ENCODE measurements around the gene MYO16.
"Not testable (repeated sequence)": the region's sequence is repeated elsewhere in the genome, so short reads cannot be mapped to it uniquely, and the experiment has no call there.

MYO16 gene

DNA sequence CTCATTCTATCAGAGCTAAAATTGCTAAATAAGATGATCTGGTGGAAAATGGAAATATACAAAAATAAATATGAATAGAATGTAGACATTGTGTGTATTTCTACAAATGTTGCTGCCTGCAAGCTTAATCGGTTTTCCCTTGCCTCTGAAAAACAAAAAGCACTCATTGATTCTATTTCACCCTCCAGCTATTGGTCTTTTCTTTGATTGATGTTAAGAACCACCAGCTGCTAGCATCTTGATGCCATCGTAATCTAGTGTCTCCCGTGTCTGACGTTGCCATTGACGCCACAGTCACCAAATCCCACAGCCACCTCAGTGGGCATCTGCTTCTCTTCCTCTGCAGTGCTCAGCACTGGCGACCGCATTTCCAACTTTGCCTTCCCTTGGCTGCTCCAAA, 461.8 kb downstream of the MYO16 start:
- no peak for DNase-seq

DNA sequence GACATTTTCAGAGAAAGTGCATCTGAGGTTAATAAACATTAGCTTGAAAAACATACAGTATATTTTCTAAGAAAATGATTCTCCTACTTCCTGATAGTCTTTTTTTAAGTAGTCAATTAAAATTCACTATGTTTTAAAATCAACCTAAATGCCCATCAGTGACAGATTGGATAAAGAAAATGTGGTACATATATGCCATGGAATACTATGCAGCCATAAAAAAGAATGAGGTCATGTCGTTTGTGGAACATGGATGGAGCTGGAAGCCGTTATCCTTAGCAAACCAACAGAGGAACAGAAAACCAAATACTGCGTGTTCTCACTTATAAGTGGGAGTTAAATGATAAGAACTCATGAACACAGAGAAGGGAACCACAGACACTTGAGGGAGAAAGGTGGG, 462.8 kb downstream of the MYO16 start:
- DNase-seq, result not testable (repeated sequence)

DNA sequence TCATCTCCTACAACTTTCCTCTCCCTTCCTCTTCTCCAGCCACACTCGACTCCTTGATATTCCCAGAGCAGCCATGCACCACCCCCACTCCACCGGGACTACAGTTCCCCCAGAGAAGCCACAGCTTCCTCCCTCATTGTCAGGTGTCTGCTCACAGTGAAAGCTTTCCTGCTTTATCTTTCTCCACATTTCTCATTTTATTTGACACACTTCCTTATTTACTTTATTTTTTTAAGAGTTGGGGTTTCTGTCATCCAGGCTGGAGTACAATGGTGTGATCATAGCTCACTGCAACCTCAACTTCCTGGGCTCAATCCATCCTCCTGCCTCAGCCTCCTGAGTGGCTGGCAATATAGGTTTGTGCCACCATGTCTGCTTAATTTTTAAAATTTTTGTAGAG, 464.6 kb downstream of the MYO16 start:
- DNase-seq, result no peak

DNA sequence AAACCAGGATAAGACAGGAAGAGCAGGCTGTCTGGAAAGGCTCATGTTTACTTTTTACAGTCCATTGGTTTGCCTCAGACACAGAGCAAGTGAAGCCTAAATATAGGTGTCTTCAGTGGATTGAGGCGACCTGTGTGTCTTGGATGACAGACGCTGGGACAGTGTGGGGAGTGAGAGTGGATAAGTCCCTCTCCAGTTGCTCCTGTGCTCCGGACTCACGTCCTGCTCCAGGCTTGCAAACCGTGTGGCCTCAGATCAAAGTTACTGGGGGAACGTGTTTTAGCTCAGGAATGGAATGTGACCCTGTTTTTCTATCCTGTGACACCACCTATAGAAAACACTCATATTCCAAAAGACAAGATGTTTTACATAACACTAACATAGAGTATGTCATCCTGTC, 465.7 kb downstream of the MYO16 start:
- no peak for DNase-seq

DNA sequence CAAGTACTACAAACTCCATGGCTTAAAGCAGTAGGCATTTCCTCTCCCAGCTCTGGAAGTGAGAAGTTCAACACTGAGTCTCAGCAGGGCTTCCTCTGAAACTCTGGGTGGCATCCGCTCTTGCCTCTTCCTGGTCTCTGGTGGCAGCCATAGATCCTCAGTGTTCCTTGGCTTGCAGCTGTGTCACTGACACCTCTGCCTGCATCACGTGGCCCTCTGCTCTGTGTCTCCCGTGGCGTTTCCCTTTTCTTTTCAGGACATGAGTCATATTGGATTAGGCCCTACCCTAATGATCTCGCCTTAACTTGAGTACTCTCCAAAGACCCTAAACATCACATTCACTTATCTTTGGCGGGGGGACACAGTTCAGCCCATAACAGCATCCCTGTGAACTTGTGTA, 466.7 kb downstream of the MYO16 start:
- DNase-seq, result no peak

DNA sequence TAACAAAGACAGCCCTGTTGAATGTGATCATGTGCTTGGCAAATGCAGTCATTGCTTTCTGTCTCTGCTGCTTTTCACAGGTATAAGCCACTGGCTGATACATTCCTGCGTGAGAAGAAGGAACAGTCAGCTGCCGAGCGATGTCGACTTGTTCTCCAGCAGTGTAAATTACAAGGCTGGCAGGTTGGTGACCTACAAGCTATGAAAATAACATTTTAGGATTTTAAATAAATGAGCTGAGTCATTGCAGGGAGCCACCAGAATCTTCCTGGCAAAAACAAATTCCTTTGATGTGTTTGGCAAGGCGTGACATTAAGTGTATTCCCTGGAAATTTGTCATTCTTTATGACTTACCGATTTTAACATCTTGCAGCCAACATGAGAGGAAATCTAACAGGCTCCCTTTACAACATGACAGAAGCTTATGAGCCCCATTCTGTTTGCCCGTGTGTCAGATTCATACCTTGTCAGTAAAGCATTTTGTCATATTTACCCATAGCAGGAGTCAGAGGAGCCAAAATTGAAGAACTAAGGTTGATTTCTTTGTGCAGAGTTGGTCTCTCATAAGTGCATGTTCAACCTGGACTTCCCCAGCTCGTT, 471.4 kb downstream of the MYO16 start:
- no peak for DNase-seq

DNA sequence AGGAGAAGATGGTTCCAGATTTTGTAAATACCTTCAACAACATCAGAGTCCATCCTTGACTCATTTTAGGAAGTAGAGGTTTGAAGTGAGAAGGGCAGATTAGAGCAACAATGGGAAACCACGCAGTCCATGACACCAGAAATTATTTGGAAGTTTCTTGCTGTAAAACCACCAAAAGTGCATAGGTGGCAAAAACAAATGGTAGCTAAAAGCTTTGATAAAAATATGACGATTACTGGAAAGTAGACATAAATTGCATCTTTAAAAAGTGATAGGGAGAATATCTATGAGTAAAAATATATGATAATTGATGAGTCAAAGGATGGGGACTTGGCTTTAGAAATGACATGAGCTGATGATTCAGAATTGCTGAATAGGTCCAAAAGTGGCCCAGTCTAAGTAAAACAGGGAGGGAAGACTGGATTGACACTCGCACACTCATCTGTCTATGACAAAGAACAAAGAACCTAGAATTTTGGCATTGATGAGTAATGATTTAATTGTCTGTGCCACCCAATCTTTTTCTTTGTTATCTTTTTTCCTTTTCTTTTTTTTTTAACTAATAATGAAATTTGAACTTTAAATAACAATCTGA, 472.2 kb downstream of the MYO16 start:
- no peak for DNase-seq

DNA sequence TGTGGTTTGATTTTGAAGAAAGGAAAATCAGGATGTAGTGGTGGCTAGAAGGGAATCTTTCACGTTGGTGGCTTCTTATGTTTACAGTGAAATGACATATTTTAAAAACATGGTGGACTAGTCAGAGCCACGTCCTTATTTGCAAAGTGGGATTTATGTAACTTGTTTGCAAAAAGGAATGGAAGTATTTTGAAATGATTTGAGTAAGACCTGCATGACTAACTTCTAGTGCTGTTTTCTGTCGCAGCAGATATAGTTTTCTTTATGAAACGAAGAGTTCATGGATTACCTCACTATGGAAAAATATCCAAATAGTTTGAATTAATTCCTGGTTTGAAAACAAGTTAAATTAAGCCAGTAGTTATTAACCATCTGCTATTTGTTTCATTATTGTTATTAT, 476.5 kb downstream of the MYO16 start:
- no peak for DNase-seq

DNA sequence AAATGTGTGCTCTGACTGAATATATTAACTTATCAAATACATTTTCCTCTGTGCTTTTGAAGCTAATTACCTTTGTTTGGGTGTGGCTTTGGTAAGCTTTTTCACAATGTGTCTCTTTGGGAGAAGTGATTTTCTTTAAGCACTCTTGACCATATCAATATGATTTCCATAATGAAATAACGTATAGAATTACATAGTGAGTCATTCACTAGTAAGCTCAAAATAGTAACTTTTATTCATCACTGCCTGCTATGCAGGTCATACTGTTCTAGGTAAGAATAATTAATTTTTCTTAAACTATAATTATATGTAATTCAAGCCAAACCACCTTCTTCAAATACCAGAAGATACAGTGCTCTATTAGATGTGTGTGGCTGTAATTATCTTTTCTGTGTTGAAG, 480.7 kb downstream of the MYO16 start:
- DNase-seq, result no peak

DNA sequence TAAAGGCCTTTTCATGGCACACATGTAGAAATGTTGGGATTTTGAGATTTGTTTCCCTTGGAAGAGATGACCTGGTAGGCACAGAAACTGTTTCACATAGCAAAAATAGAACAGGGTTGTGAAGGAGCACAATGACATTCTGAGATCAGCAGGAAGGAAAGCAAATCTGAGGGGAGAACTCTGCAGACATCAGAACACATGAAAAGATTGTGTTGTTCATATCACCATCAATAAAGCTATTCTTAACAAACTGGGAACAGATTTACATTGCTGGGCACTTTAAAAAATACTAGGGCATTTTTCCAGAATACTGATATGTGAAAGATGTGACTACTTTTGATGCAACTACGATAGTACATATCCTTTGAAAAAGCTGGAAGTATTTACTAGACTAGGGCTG, 481.7 kb downstream of the MYO16 start:
- DNase-seq, result no peak

DNA sequence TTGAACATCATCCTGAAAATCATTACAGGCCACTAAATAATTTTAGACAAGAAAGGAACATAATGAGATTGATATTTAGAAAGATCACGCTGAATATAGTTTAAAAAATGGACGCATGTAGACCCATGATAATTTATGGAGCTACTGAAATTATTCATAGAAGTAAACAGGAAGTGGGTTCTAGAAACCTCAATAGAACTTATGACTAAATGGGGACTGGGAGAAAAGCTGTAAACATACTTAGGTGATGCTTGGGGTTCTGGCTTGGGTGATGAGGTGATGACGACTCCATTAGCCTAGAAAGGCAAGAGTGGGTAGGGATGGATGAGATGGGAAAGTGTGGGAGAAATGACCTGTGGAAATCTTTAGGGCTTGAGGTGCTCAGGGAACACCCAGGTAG, 484.0 kb downstream of the MYO16 start:
- DNase-seq, result no peak

DNA sequence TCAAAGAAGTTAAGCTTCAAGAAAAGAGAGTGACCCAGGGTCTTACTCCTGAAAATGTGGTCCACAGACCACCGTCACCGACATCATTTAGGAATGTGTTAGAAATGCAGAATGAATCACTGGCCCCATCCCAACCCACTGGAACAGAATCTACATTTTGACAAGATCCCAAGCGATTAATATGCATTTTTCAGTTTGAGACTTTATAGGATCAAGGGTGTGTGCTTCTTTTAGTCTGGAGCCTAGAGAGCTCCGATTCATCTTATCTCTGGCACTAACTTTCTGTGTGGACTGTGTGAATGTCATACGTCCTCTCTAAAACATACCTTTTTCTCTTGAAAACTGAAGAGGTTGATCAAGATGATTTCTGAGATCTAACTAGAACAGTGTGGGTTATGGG, 484.8 kb downstream of the MYO16 start:
- no peak for DNase-seq

DNA sequence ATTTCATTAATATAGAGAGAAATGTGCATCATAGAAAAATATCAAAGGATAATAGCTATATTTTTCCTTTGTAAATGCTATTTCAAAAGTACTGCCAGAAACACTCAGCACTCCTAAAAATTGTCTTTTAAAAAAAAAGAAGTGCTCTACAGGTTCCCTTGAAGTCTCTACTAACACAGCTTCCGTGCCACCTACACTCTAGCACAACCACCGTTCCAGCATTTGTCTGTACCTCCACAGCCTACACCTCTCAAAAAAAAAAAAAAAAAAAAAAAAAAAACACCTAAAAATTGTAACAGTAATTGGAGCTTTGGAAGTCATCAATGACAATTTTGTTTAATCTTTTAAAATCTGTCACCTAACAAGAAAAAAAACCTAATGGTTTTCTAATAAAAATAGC, 485.6 kb downstream of the MYO16 start:
- no peak for DNase-seq

DNA sequence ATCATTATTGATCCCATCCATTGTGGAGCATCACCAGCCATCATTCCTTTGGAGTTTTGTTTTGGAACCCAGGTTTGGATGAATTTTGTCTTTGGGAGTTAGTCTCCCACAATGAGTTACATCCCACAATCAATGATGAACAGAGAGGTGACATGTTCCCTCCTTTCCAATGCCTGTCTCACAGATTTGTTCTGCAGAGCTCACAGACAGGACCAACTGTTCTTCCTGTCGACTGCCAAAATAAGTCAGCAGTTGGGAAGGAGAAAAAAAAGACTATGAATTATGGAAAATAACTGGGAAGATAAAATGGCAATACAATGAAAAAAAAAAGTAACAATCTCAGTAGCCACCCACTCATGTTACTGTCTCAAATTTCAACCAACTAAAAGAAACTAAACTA, 489.1 kb downstream of the MYO16 start:
- no peak for DNase-seq

DNA sequence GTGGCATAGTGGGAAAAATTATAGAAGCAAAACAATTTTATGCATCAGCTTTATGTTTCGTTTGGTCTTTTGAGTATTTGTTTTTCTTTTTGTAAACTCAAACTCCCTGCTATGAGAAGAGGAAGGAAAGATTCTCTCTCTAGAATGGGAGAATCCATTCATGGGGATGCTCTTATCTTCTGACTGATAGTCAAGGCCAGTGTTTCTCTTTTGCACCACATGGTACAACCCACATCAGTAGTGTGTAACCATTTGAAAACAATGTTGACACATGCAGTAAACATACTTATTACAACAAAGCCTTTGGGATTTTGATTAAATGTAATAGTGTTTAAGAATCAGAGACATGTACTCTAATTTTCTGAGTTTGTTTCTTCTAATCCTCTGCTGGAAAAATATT, 490.5 kb downstream of the MYO16 start:
- no peak for DNase-seq

DNA sequence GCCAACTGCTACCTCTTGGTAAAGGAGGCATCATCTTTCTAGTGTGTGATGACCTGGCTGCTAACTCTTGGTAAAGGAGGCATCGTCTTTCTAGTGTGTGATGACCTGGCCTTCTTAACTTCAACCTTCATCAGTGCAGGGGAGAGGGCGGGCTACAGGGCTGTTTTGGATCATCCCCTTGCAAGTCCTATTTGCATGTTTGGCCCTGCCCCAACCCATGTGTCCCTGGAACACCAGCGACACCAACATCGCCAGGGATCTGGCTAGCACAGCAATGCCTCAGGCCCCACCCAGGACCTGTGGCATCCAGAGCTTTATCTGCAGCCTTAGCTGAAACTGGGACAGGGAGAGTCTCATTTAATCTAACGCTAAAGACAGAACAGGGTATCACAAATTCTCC, 492.4 kb downstream of the MYO16 start:
- DNase-seq, result no peak

DNA sequence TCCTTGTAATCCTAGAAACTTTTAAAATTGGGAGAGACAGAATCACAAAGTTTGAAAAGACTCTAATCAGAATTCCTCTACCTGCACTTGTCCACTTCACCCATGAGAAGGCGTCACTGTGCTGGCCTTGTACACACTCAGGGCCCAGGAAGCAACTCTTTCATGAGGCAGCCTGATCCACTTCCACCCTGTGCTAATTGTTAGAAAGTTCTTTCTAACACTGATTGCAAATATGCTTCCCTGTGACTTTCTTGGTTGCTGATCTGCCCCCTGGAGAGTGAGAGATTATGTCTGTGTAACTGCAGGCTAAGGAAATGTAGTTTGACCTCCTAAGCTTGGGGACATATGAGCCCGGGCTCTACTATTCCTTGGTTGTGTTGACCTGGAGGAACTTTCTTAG, 494.6 kb downstream of the MYO16 start:
- DNase-seq, result no peak

DNA sequence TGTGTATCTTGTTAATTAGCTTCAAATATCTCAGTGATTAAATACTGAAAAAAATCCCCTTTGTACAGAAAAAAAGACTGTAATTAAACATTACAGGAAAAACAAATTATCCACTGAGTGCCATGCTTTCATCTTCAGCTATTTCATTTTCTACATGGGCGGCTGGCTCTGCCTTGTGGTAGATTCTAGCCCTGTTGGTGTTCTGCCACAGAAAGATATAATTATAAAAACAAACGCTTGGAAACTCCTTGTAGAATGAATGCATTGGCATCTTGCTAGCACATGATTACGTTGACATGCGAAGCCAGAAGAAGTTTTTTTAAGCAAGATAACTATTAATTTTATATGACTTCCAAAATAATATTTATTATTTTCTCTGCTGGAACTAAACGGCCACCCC, 496.8 kb downstream of the MYO16 start:
- DNase-seq, result no peak

DNA sequence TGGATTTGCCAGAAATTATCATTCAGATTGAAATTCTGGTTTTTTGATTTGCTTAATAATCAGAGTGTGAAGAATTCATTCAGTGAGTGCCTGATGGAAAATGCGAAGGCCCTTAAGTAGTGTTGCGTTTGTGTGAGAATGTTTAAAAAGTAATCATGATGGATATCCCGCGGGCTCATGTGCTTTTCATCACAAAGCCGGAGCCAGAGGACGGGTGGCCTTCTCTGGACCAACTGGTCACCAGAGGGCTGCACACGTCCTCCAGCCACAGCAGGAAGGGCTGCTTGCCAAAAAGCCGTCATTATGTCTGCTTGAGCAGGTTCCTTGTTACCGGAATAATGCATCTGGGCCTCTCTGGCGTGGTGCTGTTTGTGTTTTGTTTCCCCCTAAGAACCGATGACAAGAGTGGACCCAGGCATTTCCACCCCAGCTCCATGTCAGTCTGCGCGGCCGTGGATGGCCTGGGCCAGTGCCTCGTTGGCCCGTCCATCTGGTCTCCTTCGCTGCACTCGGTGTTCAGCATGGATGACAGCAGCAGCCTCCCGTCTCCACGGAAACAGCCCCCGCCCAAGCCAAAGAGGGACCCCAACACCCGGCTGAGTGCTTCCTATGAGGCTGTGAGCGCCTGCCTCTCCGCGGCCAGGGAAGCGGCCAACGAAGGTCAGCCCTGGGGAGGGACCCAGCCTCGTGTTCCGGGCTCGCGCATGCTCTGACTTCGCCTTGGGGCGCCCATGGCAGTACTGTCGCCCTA, 497.7 kb downstream of the MYO16 start:
- no peak for DNase-seq

DNA sequence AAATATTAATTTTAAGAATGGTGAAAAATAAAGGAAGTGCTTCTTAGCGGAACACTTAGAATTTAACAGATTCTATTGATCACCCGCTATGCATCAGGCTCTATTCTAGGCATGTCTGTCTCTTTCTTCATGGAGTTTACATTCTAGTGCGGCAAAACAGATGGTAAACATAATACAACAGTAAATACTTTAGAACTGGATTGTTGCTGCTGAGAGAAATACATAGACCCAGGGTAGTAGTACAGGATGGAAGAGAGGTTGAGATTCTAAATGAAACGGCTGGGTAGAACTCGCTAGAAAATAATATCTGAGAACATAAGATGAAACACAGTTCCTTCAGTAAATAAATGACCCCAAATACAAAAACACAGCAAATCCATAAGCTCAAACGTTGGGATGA, 498.7 kb downstream of the MYO16 start:
- DNase-seq, result no peak

DNA sequence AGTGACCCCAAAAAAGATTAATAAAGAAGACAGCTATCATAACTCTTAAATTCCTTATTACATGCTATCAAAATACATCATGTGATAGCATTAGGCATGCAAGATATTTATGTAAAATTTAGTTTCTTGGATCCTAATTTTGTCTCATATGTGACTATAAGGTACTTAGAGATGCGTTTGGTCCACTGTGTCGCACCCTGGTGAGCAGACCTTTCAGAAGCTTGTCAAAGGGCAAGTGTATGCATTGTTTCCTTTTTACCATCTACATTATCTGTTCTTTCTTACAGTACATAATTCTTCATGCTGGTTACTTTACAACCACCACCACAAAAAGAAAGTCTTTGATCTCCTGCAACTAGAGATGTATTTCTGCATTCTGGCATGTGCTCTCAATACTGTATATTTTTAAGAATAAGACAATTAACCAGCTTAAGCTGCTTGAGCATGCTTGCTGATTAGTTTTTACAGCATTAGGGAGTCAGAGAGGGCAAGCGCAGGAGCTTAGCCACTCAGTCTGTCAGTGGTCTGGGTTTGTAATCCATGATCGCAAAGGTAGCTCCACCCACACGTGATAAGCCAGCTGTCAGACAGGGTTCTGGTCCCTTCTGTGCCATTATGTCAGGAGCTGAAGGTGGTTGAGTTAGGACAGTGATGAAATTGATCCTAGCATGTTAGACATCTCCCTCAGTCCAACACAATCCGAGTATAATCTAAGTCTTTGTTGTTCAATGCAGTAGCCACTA, 500.9 kb downstream of the MYO16 start:
- no peak for DNase-seq

DNA sequence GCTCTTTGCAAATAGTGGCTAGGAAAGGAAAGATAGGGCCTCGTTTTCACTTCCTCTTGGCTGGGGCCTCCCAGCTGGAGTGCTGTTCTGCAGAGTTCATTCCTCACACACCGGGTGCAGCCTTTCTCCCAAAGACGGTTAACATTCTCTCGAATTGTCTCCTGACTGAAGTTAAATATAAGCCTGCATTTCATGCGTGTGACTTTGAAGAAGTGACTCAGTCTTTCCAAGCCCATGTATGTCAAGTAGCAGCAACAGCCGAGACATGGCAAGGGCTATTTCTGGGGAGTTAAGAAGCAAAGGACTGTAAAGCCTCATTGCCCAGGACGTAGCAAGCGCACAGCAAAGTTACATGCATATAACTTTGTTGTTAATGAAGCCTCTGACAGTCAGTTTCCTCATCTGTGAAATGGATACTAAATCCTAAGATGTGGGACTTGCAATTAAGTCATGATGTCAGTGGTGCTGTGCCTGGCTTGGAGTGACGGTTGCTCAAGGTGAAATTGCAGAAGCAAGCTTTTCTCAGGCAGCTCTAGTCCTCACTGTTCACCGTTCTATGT, 502.4 kb downstream of the MYO16 start:
- no peak for DNase-seq

DNA sequence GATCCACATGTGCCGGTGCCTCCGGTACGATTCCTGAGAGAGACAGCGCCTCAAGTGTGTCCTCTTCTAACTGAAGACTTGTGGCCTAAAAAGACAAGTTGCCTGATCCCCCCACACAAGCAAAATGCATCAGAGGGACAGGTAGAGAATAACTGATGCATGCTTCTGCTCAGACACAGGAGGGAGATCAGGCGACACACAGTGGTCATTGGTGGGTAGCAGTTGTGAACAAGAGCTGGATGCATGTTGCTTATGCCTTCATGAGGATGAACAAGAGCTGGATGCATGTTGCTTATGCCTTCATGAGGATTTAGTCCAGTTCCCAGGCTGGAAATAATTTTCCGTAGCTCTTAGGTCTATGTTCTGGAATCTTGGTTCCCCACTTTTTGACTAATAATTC, 505.6 kb downstream of the MYO16 start:
- DNase-seq, result no peak

DNA sequence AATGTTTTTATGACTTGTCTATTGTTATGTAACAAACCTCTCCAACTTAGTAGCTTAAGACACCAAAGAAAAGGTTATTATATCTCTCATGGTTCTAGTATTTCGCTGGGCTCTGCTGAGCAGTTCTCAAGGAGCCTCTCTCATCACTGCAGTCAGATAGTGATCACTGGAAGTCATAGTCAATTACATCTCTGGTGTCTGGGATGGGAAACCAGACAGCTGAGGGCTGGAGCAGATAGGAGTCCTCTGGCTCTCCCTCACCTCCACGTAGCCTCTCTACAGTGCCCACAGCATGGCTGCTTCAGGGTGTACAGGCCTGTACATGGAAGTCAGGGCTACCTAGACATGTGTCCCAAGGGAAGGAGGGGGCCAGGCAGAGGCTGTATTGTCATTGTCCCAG, 507.5 kb downstream of the MYO16 start:
- DNase-seq, result no peak
